Neural cell (in vitro differentiated cells): Measurements from ENCODE around the gene MMAB. TPM values are rescaled to one million over a fixed set of nuclear protein-coding genes. Genes with fewer than 3 reads are reported as not detected.

ENCODE experiments used
- H2AFZ ChIP-seq: fragments of 200-600, 300-800 bp; sonication (generic), shearing (Covaris generic); 2 replicates; pipeline ENCODE4 v1.6.0; 2014; ENCODE audit warnings: low read depth, mild to moderate bottlenecking, antibody characterized with exemption, low read length, moderate library complexity
- H3F3A ChIP-seq: fragments of 200-600 bp; shearing (Covaris generic); 2 replicates; pipeline ENCODE4 v1.6.1; 2016; ENCODE audit warnings: mild to moderate bottlenecking, moderate library complexity, mixed read lengths, antibody characterized with exemption, low read length; ENCODE audit not compliant: insufficient read depth, poor library complexity, severe bottlenecking
- H3K27ac ChIP-seq: fragments of 200-600, 300-800 bp; sonication (generic), shearing (Covaris generic); 2 replicates; pipeline ENCODE4 v1.5.1; 2014; ENCODE audit warnings: mild to moderate bottlenecking, low read length, moderate library complexity
- H3K27me3 ChIP-seq: fragments of 300-800, 200-600 bp; sonication (generic), shearing (Covaris generic); 2 replicates; pipeline ENCODE4 v1.6.0; 2014; ENCODE audit warnings: mild to moderate bottlenecking, low read depth, low read length, moderate library complexity; ENCODE audit not compliant: insufficient read depth
- H3K36me3 ChIP-seq: fragments of 300-800, 200-600 bp; sonication (generic), shearing (Covaris generic); 2 replicates; pipeline ENCODE4 v1.5.1; 2014; ENCODE audit warnings: mild to moderate bottlenecking, antibody characterized with exemption, low read length, moderate library complexity; ENCODE audit not compliant: insufficient read depth
- H3K4me2 ChIP-seq: fragments of 300-800, 200-600 bp; sonication (generic), shearing (Covaris generic); 2 replicates; pipeline ENCODE4 v1.6.0; 2014; ENCODE audit warnings: mild to moderate bottlenecking, low read length
- H3K4me3 ChIP-seq: fragments of 300-800, 200-600 bp; sonication (generic), shearing (Covaris generic); 2 replicates; pipeline ENCODE4 v1.5.1; 2014; ENCODE audit warnings: mild to moderate bottlenecking, low read length, moderate library complexity
- H3K79me2 ChIP-seq: fragments of 200-600 bp; shearing (Covaris generic); replicated peaks from 2 replicates; pipeline ENCODE4 v1.6.0; 2014; ENCODE audit warnings: mild to moderate bottlenecking, low read length, moderate library complexity; ENCODE audit not compliant: insufficient read depth
- H3K9ac ChIP-seq: fragments of 300-800, 200-600 bp; sonication (generic), shearing (Covaris generic); 2 replicates; pipeline ENCODE4 v1.6.1; 2016; ENCODE audit warnings: mild to moderate bottlenecking, low read length, mixed read lengths
- H3K9me2 ChIP-seq: fragments of 200-600 bp; shearing (Covaris generic); 2 replicates; pipeline ENCODE4 v1.6.1; 2016; ENCODE audit warnings: mild to moderate bottlenecking, low read length, mixed read lengths; ENCODE audit not compliant: insufficient read depth
- H3K9me3 ChIP-seq: fragments of 200-600, 300-800 bp; sonication (generic), shearing (Covaris generic); 2 replicates; pipeline ENCODE4 v1.6.1; 2016; ENCODE audit warnings: mild to moderate bottlenecking, mixed run types, low read length, moderate library complexity, mixed read lengths
- H4K20me1 ChIP-seq: fragments of 200-600 bp; shearing (Covaris generic); 2 replicates; pipeline ENCODE4 v1.6.1; 2016; ENCODE audit warnings: mild to moderate bottlenecking, mixed run types; ENCODE audit not compliant: insufficient read depth
- EP300 ChIP-seq: fragments of 450-650 bp; conservative IDR thresholded peaks from 2 replicates; pipeline ENCODE4 v1.6.1; 2014; ENCODE audit warnings: antibody characterized with exemption, mild to moderate bottlenecking, moderate library complexity; ENCODE audit not compliant: poor library complexity, severe bottlenecking
- EZH2 ChIP-seq: fragments of 200-600, 300-800 bp; shearing (Covaris generic), sonication (generic); IDR thresholded peaks from 2 replicates; pipeline ENCODE4 v1.6.1; 2014; ENCODE audit warnings: antibody characterized with exemption, low read length, borderline replicate concordance, mild to moderate bottlenecking; ENCODE audit not compliant: insufficient read depth, poor library complexity, severe bottlenecking
- MXI1 ChIP-seq: fragments of 450-650 bp; conservative IDR thresholded peaks from 2 replicates; pipeline ENCODE4 v1.6.1; 2014; ENCODE audit warnings: antibody characterized with exemption, mild to moderate bottlenecking; ENCODE audit not compliant: poor library complexity, severe bottlenecking
- POLR2AphosphoS5 ChIP-seq: IDR thresholded peaks from 2 replicates; pipeline ENCODE4 v1.6.1; 2012
- RAD21 ChIP-seq: fragments of 450-650 bp; conservative IDR thresholded peaks from 2 replicates; pipeline ENCODE4 v1.6.1; 2014; ENCODE audit warnings: antibody characterized with exemption, mild to moderate bottlenecking, moderate library complexity
- SMC3 ChIP-seq: fragments of 450-650 bp; conservative IDR thresholded peaks from 2 replicates; pipeline ENCODE4 v1.6.1; 2014; ENCODE audit warnings: antibody characterized with exemption, mild to moderate bottlenecking, moderate library complexity; ENCODE audit not compliant: poor library complexity
- TAF1 ChIP-seq: IDR thresholded peaks from 2 replicates; pipeline ENCODE4 v1.6.1; 2012; ENCODE audit warnings: low read depth
- polyA plus RNA-seq: library from polyadenylated mRNA; depleted of rRNA; stranded (reverse); fragments of >200 nt; gene quantifications from 2 replicates; pipeline ENCODE4 v1.2.3, GENCODE V29; 2014
- TF ChIP-seq, protein P1 (sequence below): IDR thresholded peaks from 2 replicates; pipeline ENCODE4 v1.6.1; 2012; ENCODE audit warnings: borderline replicate concordance
- TF ChIP-seq, protein P2 (sequence below): fragments of 450-650 bp; IDR thresholded peaks from 2 replicates; pipeline ENCODE4 v1.5.1; 2014; ENCODE audit warnings: antibody characterized with exemption, mild to moderate bottlenecking, moderate library complexity; ENCODE audit not compliant: poor library complexity, severe bottlenecking

MMAB gene
- polyA plus RNA-seq, 1 donor from 2014 or later: 52.6 TPM

- Histone ChIP-seq H3K36me3 (no peaks in the 10 kb centered on the region), H3K9me2 (no peaks in the 10 kb centered on the region), H3K9ac (no peak overlapping the region), H4K20me1 (no peaks in the 10 kb centered on the region), H3F3A (no peaks in the 10 kb centered on the region), H3K4me3 (no peak overlapping the region), H2AFZ (no peak overlapping the region), H3K4me2 (no peak overlapping the region), H3K27ac (no peak overlapping the region), H3K9me3 (no peaks in the 10 kb centered on the region), H3K27me3 (no peaks in the 10 kb centered on the region), H3K79me2 (no peaks in the 10 kb centered on the region)
- TF ChIP-seq EP300 (no peak), TAF1 (no peak), RAD21 (no peak), SMC3 (no peak), EZH2 (no peak), MXI1 (no peak)
- TF ChIP-seq, protein P1, sequence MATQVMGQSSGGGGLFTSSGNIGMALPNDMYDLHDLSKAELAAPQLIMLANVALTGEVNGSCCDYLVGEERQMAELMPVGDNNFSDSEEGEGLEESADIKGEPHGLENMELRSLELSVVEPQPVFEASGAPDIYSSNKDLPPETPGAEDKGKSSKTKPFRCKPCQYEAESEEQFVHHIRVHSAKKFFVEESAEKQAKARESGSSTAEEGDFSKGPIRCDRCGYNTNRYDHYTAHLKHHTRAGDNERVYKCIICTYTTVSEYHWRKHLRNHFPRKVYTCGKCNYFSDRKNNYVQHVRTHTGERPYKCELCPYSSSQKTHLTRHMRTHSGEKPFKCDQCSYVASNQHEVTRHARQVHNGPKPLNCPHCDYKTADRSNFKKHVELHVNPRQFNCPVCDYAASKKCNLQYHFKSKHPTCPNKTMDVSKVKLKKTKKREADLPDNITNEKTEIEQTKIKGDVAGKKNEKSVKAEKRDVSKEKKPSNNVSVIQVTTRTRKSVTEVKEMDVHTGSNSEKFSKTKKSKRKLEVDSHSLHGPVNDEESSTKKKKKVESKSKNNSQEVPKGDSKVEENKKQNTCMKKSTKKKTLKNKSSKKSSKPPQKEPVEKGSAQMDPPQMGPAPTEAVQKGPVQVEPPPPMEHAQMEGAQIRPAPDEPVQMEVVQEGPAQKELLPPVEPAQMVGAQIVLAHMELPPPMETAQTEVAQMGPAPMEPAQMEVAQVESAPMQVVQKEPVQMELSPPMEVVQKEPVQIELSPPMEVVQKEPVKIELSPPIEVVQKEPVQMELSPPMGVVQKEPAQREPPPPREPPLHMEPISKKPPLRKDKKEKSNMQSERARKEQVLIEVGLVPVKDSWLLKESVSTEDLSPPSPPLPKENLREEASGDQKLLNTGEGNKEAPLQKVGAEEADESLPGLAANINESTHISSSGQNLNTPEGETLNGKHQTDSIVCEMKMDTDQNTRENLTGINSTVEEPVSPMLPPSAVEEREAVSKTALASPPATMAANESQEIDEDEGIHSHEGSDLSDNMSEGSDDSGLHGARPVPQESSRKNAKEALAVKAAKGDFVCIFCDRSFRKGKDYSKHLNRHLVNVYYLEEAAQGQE: no peak
- TF ChIP-seq, protein P2, sequence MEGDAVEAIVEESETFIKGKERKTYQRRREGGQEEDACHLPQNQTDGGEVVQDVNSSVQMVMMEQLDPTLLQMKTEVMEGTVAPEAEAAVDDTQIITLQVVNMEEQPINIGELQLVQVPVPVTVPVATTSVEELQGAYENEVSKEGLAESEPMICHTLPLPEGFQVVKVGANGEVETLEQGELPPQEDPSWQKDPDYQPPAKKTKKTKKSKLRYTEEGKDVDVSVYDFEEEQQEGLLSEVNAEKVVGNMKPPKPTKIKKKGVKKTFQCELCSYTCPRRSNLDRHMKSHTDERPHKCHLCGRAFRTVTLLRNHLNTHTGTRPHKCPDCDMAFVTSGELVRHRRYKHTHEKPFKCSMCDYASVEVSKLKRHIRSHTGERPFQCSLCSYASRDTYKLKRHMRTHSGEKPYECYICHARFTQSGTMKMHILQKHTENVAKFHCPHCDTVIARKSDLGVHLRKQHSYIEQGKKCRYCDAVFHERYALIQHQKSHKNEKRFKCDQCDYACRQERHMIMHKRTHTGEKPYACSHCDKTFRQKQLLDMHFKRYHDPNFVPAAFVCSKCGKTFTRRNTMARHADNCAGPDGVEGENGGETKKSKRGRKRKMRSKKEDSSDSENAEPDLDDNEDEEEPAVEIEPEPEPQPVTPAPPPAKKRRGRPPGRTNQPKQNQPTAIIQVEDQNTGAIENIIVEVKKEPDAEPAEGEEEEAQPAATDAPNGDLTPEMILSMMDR: no peak
Measured at GRCh38 chr12:109531411-109531810, 41.9 kb downstream of the MMAB start.

DNA sequence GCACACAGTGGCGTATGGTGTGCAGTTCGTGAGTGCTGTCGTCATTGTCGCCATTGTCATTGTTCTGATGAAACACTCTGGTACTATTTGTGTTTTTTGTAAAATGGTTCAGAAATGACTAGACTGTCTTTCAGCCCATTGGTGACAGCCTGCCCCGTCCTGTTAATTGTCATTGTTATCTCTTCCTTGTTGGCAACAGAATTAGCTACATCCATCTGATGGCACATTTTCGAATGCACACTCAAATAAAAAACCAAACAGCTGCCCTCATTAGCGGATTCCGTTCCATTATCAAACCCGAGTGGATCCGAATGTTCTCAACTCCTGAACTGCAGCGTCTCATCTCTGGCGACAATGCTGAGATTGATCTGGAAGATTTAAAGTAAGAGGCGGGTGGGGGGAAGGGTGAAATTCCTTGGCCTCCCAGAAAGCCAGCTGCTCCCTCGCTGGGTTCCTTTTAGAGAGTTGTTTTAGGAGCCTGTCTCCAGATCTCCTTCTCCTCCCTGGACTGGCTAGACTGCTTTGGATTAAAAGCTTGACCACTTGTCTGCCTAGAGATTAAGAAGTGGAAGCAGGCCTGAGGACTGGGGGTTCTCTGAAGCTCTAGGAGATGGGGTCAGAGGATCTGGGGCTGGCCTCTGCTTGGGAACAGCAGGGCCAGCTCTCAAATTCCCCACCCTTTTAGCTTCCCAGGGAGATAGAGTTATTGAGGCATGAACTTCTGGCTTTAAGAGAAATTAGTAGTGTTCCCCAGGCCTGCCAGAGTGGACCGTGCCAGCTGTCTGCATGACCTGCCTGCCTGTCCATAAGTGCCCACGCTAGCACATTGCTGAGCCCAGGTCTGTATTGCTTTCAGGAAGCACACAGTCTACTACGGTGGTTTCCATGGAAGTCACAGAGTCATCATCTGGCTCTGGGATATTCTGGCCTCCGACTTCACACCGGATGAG, 43.3 kb downstream of the MMAB start:
- H3K9me3 ChIP-seq: no peaks in the 10 kb centered on the region
- no peaks in the 10 kb centered on the region for H4K20me1 ChIP-seq
- H3K36me3 ChIP-seq: no peaks in the 10 kb centered on the region
- H3K9me2 ChIP-seq: no peaks in the 10 kb centered on the region
- no peak overlapping the region for H3K4me2 ChIP-seq
- no peak overlapping the region for H3K4me3 ChIP-seq
- no peak for TF ChIP-seq POLR2AphosphoS5
- TF ChIP-seq SMC3: no peak
- TF ChIP-seq TAF1: no peak
- TF ChIP-seq, protein P1: no peak
- no peak for TF ChIP-seq EZH2
- no peak for TF ChIP-seq MXI1
- TF ChIP-seq, protein P2: no peak
- no peak overlapping the region for H2AFZ ChIP-seq
- H3K79me2 ChIP-seq: no peaks in the 10 kb centered on the region
- H3K27ac ChIP-seq: no peak overlapping the region
- H3K27me3 ChIP-seq: no peaks in the 10 kb centered on the region
- no peaks in the 10 kb centered on the region for H3F3A ChIP-seq
- H3K9ac ChIP-seq: no peak overlapping the region
